ENCODE results near the gene RNF150.

DNA sequence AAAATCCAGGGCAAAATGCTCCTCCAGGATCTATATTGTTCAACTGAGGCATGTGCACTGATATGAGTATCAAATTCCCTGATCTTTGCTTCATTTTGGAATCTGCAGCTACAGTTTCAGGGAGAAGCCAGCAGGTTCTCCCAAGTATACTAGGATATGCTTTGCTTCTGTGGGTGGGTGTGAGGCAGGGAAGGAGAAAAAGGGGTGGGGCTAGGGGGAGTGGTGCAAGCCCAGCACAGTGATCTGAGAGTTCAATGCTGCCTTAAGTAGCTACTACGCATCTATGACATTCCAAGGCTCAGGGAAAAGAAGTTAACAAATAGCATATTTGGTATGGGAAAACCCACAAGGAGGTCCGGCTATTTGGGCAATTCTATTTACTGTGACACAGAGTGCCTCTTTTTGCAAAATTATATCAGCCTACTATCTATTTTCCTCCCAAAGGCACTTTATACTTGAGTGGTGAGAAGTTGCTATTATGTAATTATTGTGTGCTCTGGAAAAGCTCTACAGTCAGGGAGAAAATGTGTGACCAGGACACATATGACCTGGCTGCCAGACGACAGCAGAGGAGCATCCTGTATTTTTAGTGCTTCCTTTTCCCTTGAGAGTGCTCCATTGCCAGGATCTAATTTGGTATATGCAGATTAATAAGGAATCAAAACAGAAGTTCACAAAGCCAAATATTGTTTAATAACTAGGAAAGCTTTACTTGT, 162.0 kb downstream of the RNF150 start:
- TF ChIP-seq POLR2A (IDR thresholded peaks at IDR 0.05), result no peak
- TF ChIP-seq, protein P1, sequence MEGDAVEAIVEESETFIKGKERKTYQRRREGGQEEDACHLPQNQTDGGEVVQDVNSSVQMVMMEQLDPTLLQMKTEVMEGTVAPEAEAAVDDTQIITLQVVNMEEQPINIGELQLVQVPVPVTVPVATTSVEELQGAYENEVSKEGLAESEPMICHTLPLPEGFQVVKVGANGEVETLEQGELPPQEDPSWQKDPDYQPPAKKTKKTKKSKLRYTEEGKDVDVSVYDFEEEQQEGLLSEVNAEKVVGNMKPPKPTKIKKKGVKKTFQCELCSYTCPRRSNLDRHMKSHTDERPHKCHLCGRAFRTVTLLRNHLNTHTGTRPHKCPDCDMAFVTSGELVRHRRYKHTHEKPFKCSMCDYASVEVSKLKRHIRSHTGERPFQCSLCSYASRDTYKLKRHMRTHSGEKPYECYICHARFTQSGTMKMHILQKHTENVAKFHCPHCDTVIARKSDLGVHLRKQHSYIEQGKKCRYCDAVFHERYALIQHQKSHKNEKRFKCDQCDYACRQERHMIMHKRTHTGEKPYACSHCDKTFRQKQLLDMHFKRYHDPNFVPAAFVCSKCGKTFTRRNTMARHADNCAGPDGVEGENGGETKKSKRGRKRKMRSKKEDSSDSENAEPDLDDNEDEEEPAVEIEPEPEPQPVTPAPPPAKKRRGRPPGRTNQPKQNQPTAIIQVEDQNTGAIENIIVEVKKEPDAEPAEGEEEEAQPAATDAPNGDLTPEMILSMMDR (IDR thresholded peaks at IDR 0.05), result no peak

All from adrenal gland (tissue), 5 donors.